H1 (cell line): ENCODE measurements around the gene USP37. TPM values are rescaled to one million over a fixed set of nuclear protein-coding genes. Genes with fewer than 3 reads are reported as not detected.

ENCODE experiments used
- CTCF ChIA-PET: fragments of 300-600 bp; sonication (Branson Sonifier 250); formaldehyde crosslinking; loops from one replicate; lab custom pipeline; 2021; ENCODE audit not compliant: partially characterized antibody; lab: Charles Lee
- POLR2A ChIA-PET: fragments of 300-600 bp; sonication (Branson Sonifier 250); formaldehyde crosslinking; loops from one replicate; lab custom pipeline; 2021; ENCODE audit warnings: inconsistent platforms; ENCODE audit not compliant: partially characterized antibody; lab: Charles Lee
- DNase-seq, 2 experiments: peaks; one replicate each; pipeline versions ENCODE4 v3.0.0 to v3.0.0-alpha.2; 2010 to 2022; ENCODE audit warnings: low spot score in 2 of 2, low read depth in 1 of 2, mixed read lengths in 1 of 2
- FAIRE-seq: peaks from 2 replicates; lab custom pipeline; 2011; peaks lifted over from hg19 to GRCh38; lab: Jason Lieb, UNC
- H2AFZ ChIP-seq: 2 replicates; pipeline ENCODE4 v1.8.1; 2012; ENCODE audit warnings: low read length, inconsistent platforms
- H2AK5ac ChIP-seq: 2 replicates; pipeline ENCODE4 v1.6.1; 2013; ENCODE audit warnings: low read depth, low read length
- H2BK120ac ChIP-seq: replicated peaks from 2 replicates; pipeline ENCODE3; 2013; ENCODE audit warnings: low read depth, low read length, inconsistent platforms
- H2BK12ac ChIP-seq: 2 replicates; pipeline ENCODE4 v1.6.1; 2013; ENCODE audit warnings: low read depth, low read length
- H2BK15ac ChIP-seq: 2 replicates; pipeline ENCODE4 v1.6.1; 2013; ENCODE audit warnings: low read length
- H2BK20ac ChIP-seq: 2 replicates; pipeline ENCODE4 v1.6.1; 2013; ENCODE audit warnings: low read length
- H2BK5ac ChIP-seq: 2 replicates; pipeline ENCODE4 v1.6.1; 2013; ENCODE audit warnings: low read depth, low read length
- H3K14ac ChIP-seq: 2 replicates; pipeline ENCODE4 v1.6.1; 2013; ENCODE audit warnings: inconsistent platforms; ENCODE audit not compliant: insufficient read length
- H3K18ac ChIP-seq: 2 replicates; pipeline ENCODE4 v1.6.1; 2013; ENCODE audit warnings: low read length; ENCODE audit errors: extremely low read depth
- H3K23ac ChIP-seq: 2 replicates; pipeline ENCODE4 v1.6.1; 2013; ENCODE audit warnings: inconsistent platforms; ENCODE audit not compliant: insufficient read length
- H3K23me2 ChIP-seq: 2 replicates; pipeline ENCODE4 v1.6.1; 2013; ENCODE audit warnings: low read depth, low read length
- H3K27ac ChIP-seq: 2 replicates; pipeline ENCODE4 v1.6.1; 2011; ENCODE audit warnings: low read depth, low read length, inconsistent platforms
- H3K27me3 ChIP-seq, 4 experiments: replicated peaks in 1 of 4; 1 replicate in 1 of 4; 2 replicates in 3 of 4; pipeline versions ENCODE4 v1.6.1 to v1.8.1; 2011 to 2013; ENCODE audit warnings: low read length in 3 of 4, mild to moderate bottlenecking in 3 of 4, inconsistent platforms in 2 of 4, mixed read lengths in 2 of 4, moderate library complexity in 1 of 4; ENCODE audit not compliant: control insufficient read depth in 3 of 4, insufficient read depth in 3 of 4; ENCODE audit errors: extremely low read depth in 1 of 4
- H3K36me3 ChIP-seq, 4 experiments: 2 replicates each; pipeline versions ENCODE4 v1.6.1 to v1.8.1; 2011 to 2013; ENCODE audit warnings: mild to moderate bottlenecking in 4 of 4, low read length in 3 of 4, moderate library complexity in 2 of 4, control low read depth in 1 of 4, inconsistent platforms in 1 of 4; ENCODE audit not compliant: insufficient read depth in 4 of 4, control insufficient read depth in 2 of 4
- H3K4ac ChIP-seq: replicated peaks from 2 replicates; pipeline ENCODE3; 2013; ENCODE audit warnings: low read length, low read depth, mixed read lengths, inconsistent platforms; ENCODE audit not compliant: insufficient read length
- H3K4me1 ChIP-seq, 4 experiments: replicated peaks in 1 of 4; 1 replicate in 1 of 4; 2 replicates in 3 of 4; pipeline versions ENCODE4 v1.6.1 to v1.8.1; 2011 to 2013; ENCODE audit warnings: low read length in 3 of 4, inconsistent platforms in 2 of 4, mixed read lengths in 1 of 4; ENCODE audit not compliant: insufficient read depth in 4 of 4, control insufficient read depth in 3 of 4
- H3K4me2 ChIP-seq, 2 experiments: 2 replicates each; pipeline versions ENCODE4 v1.6.1 to v1.8.1; 2011 to 2013; ENCODE audit warnings: low read depth in 2 of 2, low read length in 2 of 2, control low read depth in 1 of 2, inconsistent platforms in 1 of 2, mild to moderate bottlenecking in 1 of 2; ENCODE audit not compliant: insufficient read depth in 1 of 2
- H3K4me3 ChIP-seq, 4 experiments: fragments of 200-600, 300-600 bp in 1 of 4; sonication (generic), shearing (Covaris generic), sonication (Bioruptor Twin) in 1 of 4; 2 replicates each; pipeline versions ENCODE4 v1.5.1 to v1.8.1; 2011 to 2016; ENCODE audit warnings: low read length in 4 of 4, low read depth in 3 of 4, control low read depth in 2 of 4, inconsistent platforms in 2 of 4, mild to moderate bottlenecking in 2 of 4, mixed read lengths in 1 of 4, moderate library complexity in 1 of 4; ENCODE audit not compliant: insufficient read depth in 2 of 4; ENCODE audit errors: extremely low read depth in 1 of 4
- H3K56ac ChIP-seq: replicated peaks from 2 replicates; pipeline ENCODE3; 2013; ENCODE audit warnings: low read depth, mild to moderate bottlenecking, mixed read lengths, low read length, inconsistent platforms; ENCODE audit not compliant: insufficient read length
- H3K79me1 ChIP-seq: 2 replicates; pipeline ENCODE4 v1.6.1; 2013; ENCODE audit warnings: low read depth, low read length, control low read depth
- H3K79me2 ChIP-seq, 2 experiments: 2 replicates each; pipeline versions ENCODE4 v1.6.1 to v1.8.1; 2012 to 2013; ENCODE audit warnings: low read length in 2 of 2, mild to moderate bottlenecking in 2 of 2, inconsistent platforms in 1 of 2; ENCODE audit not compliant: insufficient read depth in 2 of 2, control insufficient read depth in 1 of 2
- H3K9ac ChIP-seq, 4 experiments: replicated peaks in 1 of 4; 1 replicate in 1 of 4; 2 replicates in 3 of 4; pipeline versions ENCODE4 v1.6.1 to v1.8.1; 2011 to 2013; ENCODE audit warnings: low read depth in 3 of 4, low read length in 3 of 4, control low read depth in 2 of 4, mild to moderate bottlenecking in 2 of 4, moderate library complexity in 2 of 4, inconsistent platforms in 1 of 4; ENCODE audit errors: extremely low read depth in 1 of 4
- H3K9me3 ChIP-seq, 2 experiments: 2 replicates each; pipeline versions ENCODE4 v1.6.1 to v1.8.1; 2012 to 2013; ENCODE audit warnings: mild to moderate bottlenecking in 2 of 2, moderate library complexity in 2 of 2, control low read depth in 1 of 2, inconsistent platforms in 1 of 2, low read depth in 1 of 2, low read length in 1 of 2, mixed read lengths in 1 of 2; ENCODE audit not compliant: insufficient read depth in 2 of 2
- H4K20me1 ChIP-seq, 2 experiments: replicated peaks in 1 of 2; 2 replicates each; pipeline versions ENCODE3 to v1.8.1; 2011 to 2013; ENCODE audit warnings: inconsistent platforms in 2 of 2, low read length in 2 of 2, mild to moderate bottlenecking in 1 of 2; ENCODE audit not compliant: insufficient read depth in 2 of 2, control insufficient read depth in 1 of 2
- H4K5ac ChIP-seq: 2 replicates; pipeline ENCODE4 v1.6.1; 2013; ENCODE audit warnings: low read length, low read depth, mixed read lengths, inconsistent platforms; ENCODE audit not compliant: insufficient read length
- H4K8ac ChIP-seq: 2 replicates; pipeline ENCODE4 v1.8.0; 2013; ENCODE audit warnings: mild to moderate bottlenecking, moderate library complexity, low read length, inconsistent platforms; ENCODE audit not compliant: insufficient read depth; ENCODE audit errors: extremely low read depth
- H4K91ac ChIP-seq: replicated peaks from 2 replicates; pipeline ENCODE3; 2013; ENCODE audit warnings: low read length, mixed read lengths, inconsistent platforms; ENCODE audit not compliant: insufficient read length
- BRCA1 ChIP-seq: IDR thresholded peaks from 2 replicates; pipeline ENCODE4 v1.6.1; 2012; ENCODE audit warnings: low read depth, low read length, improper control_type of control experiment
- ZNF274 ChIP-seq: IDR thresholded peaks from 2 replicates; pipeline ENCODE4 v1.7.0; 2012; ENCODE audit warnings: low read length, borderline replicate concordance; ENCODE audit errors: extremely low read depth
- WGBS, 2 experiments: shearing (Covaris generic) in 1 of 2; methylation state at CpG; one replicate each; pipeline versions ENCODE4 v1.1.6 to v1.1.7; 2013 to 2015; ENCODE audit warnings: low lambda C conversion rate in 2 of 2, mixed read lengths in 2 of 2, inconsistent platforms in 1 of 2, low coverage in 1 of 2, missing lambda C conversion rate in 1 of 2; ENCODE audit not compliant: insufficient replicate concordance in 2 of 2, insufficient coverage in 1 of 2, insufficient read length in 1 of 2; ENCODE audit errors: extremely low coverage in 1 of 2, missing lambda C conversion rate in 1 of 2; 5-methylcytosine and 5-hydroxymethylcytosine counted together
- polyA plus RNA-seq, 7 experiments: library from polyadenylated mRNA; depleted of rRNA in 3 of 7; stranded (reverse) in 5 of 7; unstranded in 2 of 7; fragments of >200 nt in 5 of 7; fragments of 200-250 nt in 2 of 7; gene quantifications; 1 replicate in 5 of 7; 2 replicates in 1 of 7; 4 replicates in 1 of 7; pipeline versions ENCODE4 v1.2.1 to v1.2.3, GENCODE V29; 2011 to 2013; ENCODE audit warnings: missing spikeins in 2 of 7, mixed read lengths in 2 of 7
- total RNA-seq: library from RNA; stranded (reverse); fragmentation: NEBNext Ultra II Directional; extraction: Animal tissue kit (Norgen Biotek cat#: 25700); gene quantifications from 2 replicates; pipeline ENCODE4 v1.2.1, GENCODE V29; 2021

USP37 gene
- total and polyA plus RNA-seq, 2 of the 8 experiments (the other 6 are each of a cell fraction or from before 2014, with no cell fraction given): 3.8 to 29.1 TPM

- CTCF ChIA-PET: no interaction called here
- H3K36me3 ChIP-seq: peaks cover 0 to 24% (median 9%) of the 10 kb centered on the region in 4 experiments; a peak in 6 of 8 replicates
- 86% methylated on average over 3 of the region's 3 CpGs; no CpG with 5 or more reads in 1 of the 2 experiments for WGBS, 2 experiments
These were observed 119.2 kb downstream of the USP37 start for GRCh38 chr2:218448934-218449333.

More at GRCh38 chr2:218448934-218449333, 119.2 kb downstream of the USP37 start:
- FAIRE-seq: no peak
- Histone ChIP-seq H3K4ac (no peak overlapping the region), H2BK15ac (no peak overlapping the region), H3K27me3 (no peaks in the 10 kb centered on the region), H3K79me2 (no peaks in the 10 kb centered on the region), H3K27ac (no peak overlapping the region), H3K56ac (no peak overlapping the region), H2BK120ac (no peak overlapping the region), H2BK5ac (no peak overlapping the region), H3K9ac (no peak overlapping the region), H3K4me2 (no peak overlapping the region), H4K20me1 (no peaks in the 10 kb centered on the region), H2AK5ac (no peak overlapping the region), H3K79me1 (no peaks in the 10 kb centered on the region), H3K18ac (no peak overlapping the region), H2AFZ (no peak overlapping the region), H3K14ac (no peak overlapping the region), H3K4me1 (no peaks in the 10 kb centered on the region), H4K5ac (no peak overlapping the region), H3K9me3 (no peaks in the 10 kb centered on the region), H2BK12ac (no peak overlapping the region), H3K23ac (no peak overlapping the region), H3K4me3 (no peak overlapping the region), H3K23me2 (no peaks in the 10 kb centered on the region), H4K91ac (no peak overlapping the region), H2BK20ac (no peak overlapping the region), H4K8ac (no peak overlapping the region)
- POLR2A ChIA-PET: no interaction called here
- no peak for DNase-seq
- TF ChIP-seq BRCA1 (no peak), ZNF274 (no peak)
